ENCODE data around the gene TOR1A.
A peak's percentile ranks its signal among the peaks of the same experiment; 100 is the strongest.

TOR1A gene

GRCh38 chr9:129822898-129823541, 916 bp downstream of the TOR1A start:
- DNase-seq (ENCODE audit: low read depth in 2 of 2), result peak; percentile 39 to 43
- TF ChIP-seq, protein P1, sequence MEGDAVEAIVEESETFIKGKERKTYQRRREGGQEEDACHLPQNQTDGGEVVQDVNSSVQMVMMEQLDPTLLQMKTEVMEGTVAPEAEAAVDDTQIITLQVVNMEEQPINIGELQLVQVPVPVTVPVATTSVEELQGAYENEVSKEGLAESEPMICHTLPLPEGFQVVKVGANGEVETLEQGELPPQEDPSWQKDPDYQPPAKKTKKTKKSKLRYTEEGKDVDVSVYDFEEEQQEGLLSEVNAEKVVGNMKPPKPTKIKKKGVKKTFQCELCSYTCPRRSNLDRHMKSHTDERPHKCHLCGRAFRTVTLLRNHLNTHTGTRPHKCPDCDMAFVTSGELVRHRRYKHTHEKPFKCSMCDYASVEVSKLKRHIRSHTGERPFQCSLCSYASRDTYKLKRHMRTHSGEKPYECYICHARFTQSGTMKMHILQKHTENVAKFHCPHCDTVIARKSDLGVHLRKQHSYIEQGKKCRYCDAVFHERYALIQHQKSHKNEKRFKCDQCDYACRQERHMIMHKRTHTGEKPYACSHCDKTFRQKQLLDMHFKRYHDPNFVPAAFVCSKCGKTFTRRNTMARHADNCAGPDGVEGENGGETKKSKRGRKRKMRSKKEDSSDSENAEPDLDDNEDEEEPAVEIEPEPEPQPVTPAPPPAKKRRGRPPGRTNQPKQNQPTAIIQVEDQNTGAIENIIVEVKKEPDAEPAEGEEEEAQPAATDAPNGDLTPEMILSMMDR (IDR thresholded peaks at IDR 0.05; ENCODE audit: low read depth, low read length), result no peak
- peak overlapping the region; percentile 68 to 91 for H3K4me3 ChIP-seq (replicated peaks in 1 of 2; ENCODE audit: low read depth in 2 of 2, low read length in 2 of 2)

DNA sequence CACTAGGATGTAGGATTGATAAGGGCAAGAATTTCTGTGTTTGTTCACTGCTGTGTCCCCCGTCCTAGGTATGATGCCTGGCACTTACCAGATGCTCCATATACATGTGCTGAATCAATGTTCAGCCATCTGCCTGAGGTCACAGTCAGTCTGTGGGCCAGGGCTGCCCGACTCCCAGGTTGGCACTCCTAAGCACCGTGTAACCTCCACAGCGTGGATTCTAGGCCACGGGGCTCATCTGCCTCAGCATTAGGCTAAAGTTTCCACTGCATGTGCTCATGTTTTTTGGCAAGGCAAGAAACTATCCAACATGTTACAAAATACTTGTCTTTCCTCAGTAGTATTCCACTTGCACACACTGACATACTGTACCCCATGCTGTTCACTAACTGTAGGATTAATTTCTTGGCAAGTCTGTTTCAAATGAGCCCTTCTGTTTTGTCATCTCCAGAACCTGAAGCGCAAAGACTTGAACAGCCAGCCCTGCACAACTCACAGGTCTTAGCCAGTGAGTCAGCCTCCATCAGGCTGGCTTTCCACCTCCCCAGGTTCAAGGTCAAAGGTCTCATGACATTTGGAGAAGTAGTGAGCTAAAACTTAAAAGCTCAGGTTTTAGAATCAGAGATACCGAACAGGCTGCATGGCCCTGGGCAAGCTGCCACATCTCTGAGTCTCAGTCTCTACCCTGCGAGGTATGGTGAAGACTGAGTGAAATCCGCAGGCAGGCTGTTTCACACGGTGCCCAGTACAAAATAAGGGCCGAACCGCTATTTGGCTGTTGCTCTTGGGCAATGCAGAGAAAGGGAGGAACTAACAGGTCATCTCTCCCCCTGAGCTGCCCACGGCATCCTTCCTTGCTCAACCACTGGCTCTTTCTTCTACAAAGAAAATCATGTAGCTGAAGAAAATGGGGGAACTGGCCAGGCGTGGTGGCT, 7.2 kb downstream of the TOR1A start:
- H3K4me3 ChIP-seq (replicated peaks in 1 of 2; ENCODE audit: low read depth in 2 of 2, low read length in 2 of 2), result no peak overlapping the region
- no peak for DNase-seq (ENCODE audit: low read depth in 2 of 2)
- TF ChIP-seq, protein P1 (IDR thresholded peaks at IDR 0.05; ENCODE audit: low read depth, low read length), result no peak

GRCh38 chr9:129815278-129815677, 8.7 kb downstream of the TOR1A start:
- DNase-seq (ENCODE audit: low read depth in 2 of 2), result no peak
- no peak overlapping the region for H3K4me3 ChIP-seq (replicated peaks in 1 of 2; ENCODE audit: low read depth in 2 of 2, low read length in 2 of 2)
- TF ChIP-seq, protein P1 (IDR thresholded peaks at IDR 0.05; ENCODE audit: low read depth, low read length), result no peak

DNA sequence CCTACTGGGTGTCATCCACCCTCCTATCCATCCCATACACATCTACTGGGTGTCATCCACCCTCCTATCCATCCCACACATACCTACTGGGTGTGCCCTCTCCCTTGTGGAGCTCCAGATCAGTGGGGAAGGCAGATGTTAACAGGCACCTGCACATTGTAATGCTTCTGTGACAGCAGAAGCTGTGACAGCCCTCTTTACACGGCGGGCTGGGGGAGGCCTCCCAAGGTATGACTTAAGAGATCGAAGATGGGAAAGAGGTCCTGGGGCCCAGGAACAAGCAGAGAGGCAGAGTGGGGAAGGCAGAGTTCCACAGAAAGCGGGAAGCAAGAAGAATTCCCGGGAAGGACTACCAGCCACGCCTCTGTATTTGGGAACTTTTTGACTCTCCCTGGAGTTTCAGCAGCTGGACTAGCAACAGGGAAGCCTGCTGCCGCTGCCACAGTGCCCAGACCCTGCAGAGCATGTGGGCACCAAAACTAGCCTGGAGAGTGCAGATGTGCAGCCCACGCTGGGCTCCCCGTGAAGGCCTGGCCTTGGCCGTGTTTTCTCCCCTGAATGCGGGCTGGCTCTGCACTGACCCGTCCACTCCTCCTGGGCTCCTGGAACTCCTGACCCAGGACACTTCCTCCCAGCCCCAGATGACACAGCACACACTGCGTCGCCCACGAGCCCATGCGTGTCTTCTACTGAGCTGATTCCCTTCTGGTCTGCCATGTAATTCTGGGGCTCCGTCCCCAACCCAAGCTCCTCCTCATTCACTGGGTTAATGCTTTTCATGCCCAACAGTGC, 9.3 kb downstream of the TOR1A start:
- no peak overlapping the region for H3K4me3 ChIP-seq (replicated peaks in 1 of 2; ENCODE audit: low read depth in 2 of 2, low read length in 2 of 2)
- TF ChIP-seq, protein P1 (IDR thresholded peaks at IDR 0.05; ENCODE audit: low read depth, low read length), result no peak
- no peak for DNase-seq (ENCODE audit: low read depth in 2 of 2)

DNA sequence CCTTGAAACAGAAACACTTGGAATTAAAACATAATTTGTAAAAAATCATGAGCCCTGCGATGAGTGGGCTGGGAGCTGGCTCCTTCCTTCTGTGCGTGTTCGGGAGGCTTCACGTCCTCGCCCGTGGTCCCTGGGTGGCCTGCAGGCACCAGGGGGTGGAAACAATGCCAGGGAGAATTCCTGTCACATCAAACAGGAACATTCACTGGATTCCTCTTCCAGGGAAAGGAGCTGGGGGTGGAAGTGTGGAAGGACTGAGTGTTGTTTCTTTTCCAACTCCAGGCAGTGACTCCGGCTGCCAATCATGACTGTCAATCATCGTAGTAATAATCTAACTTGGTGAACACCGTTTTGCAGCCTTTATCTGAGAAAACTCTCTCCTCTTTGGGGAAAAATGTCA, 10.3 kb downstream of the TOR1A start:
- no peak for DNase-seq (ENCODE audit: low read depth in 2 of 2)
- TF ChIP-seq, protein P1 (IDR thresholded peaks at IDR 0.05; ENCODE audit: low read depth, low read length), result no peak
- no peak overlapping the region for H3K4me3 ChIP-seq (replicated peaks in 1 of 2; ENCODE audit: low read depth in 2 of 2, low read length in 2 of 2)

DNA sequence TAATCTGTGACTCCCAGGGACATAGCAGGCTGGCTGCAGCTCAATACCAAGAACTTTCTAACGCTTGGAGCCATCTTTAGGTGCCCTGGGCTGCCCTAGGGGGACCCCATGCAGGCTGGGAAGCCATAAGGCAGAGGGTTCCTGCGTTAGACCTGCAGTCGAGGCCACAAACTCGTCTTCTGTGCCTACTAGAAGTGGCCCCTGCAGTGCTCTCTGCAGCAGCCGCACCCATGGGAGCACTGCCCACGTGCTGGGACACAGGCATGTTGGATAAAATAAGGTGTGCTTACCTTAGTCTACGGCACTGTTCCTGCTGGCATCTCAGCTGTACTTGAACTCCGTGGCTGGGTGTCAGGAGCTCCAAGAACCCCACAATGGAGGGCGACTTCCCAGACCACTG, 11.6 kb downstream of the TOR1A start:
- no peak overlapping the region for H3K4me3 ChIP-seq (replicated peaks in 1 of 2; ENCODE audit: low read depth in 2 of 2, low read length in 2 of 2)
- no peak for DNase-seq (ENCODE audit: low read depth in 2 of 2)
- TF ChIP-seq, protein P1 (IDR thresholded peaks at IDR 0.05; ENCODE audit: low read depth, low read length), result no peak

All from cardiac fibroblast (primary cell).